Esophagus muscularis mucosa (tissue), 4 donors: Measurements from ENCODE around the gene NMNAT3. TPM values are rescaled to one million over a fixed set of nuclear protein-coding genes. Genes with fewer than 3 reads are reported as not detected.

Source experiments
- DNase-seq: peaks from one replicate; pipeline ENCODE4 v3.0.0-alpha.2; 2017; ENCODE audit errors: extremely low spot score
- H3K27ac ChIP-seq, 4 donors: fragments of 200-600 bp; sonication (generic); replicated peaks in 1 of 4; 1 replicate in 3 of 4; 2 replicates in 1 of 4; pipeline ENCODE4 v1.5.1; 2016 to 2019; ENCODE audit warnings: mild to moderate bottlenecking in 1 of 4
- H3K27me3 ChIP-seq, 4 donors: fragments of 200-600 bp; sonication (generic); one replicate each; pipeline versions ENCODE4 v1.5.1 to v1.6.0; 2016 to 2019
- H3K36me3 ChIP-seq, 4 donors: fragments of 200-600 bp; sonication (generic); one replicate each; pipeline ENCODE4 v1.5.1; 2016 to 2019
- H3K4me1 ChIP-seq, 4 donors: fragments of 200-600 bp; sonication (generic); one replicate each; pipeline ENCODE4 v1.5.1; 2016 to 2019
- H3K4me3 ChIP-seq, 4 donors: fragments of 200-600 bp; sonication (generic); 1 replicate in 2 of 4; 2 replicates in 2 of 4; pipeline ENCODE4 v1.5.1; 2016 to 2019; ENCODE audit warnings: mild to moderate bottlenecking in 4 of 4, moderate library complexity in 1 of 4
- H3K9me3 ChIP-seq, 4 donors: fragments of 200-600 bp; sonication (generic); 1 replicate in 3 of 4; 2 replicates in 1 of 4; pipeline ENCODE4 v1.5.1; 2016 to 2019
- CTCF ChIP-seq, 3 experiments: fragments of 200-600 bp in 2 of 3; fragments of 450-650 bp in 1 of 3; sonication (generic) in 2 of 3; IDR thresholded peaks; one replicate each; pipeline ENCODE4 v1.5.1; 2017 to 2019; ENCODE audit warnings: antibody characterized with exemption in 3 of 3, mild to moderate bottlenecking in 2 of 3, moderate library complexity in 1 of 3
- EP300 ChIP-seq: sonication (generic); formaldehyde crosslinking; IDR thresholded peaks from one replicate; pipeline ENCODE4 v1.6.1; 2017; ENCODE audit warnings: antibody characterized with exemption
- POLR2A ChIP-seq: fragments of 450-650 bp; IDR thresholded peaks from one replicate; pipeline ENCODE4 v1.6.1; 2017; ENCODE audit warnings: antibody characterized with exemption, moderate library complexity, mild to moderate bottlenecking, low read depth
- POLR2AphosphoS5 ChIP-seq, 2 donors: sonication (generic); formaldehyde crosslinking; IDR thresholded peaks; one replicate each; pipeline ENCODE4 v1.6.1; 2017; ENCODE audit warnings: antibody characterized with exemption in 2 of 2
- WGBS: methylation state at CpG from one replicate; pipeline ENCODE4 v1.1.5; 2018; 5-methylcytosine and 5-hydroxymethylcytosine counted together
- intact Hi-C: fragments of 100-400 bp; cut with DNase I; formaldehyde crosslinking; loops from one replicate; pipeline ENCODE4 v1.15.1; 2023
- total RNA-seq, 4 donors: library from RNA; depleted of rRNA; stranded (reverse); fragments of >200 nt; gene quantifications; one replicate each; pipeline versions ENCODE4 v1.1.0 to v1.2.1, GENCODE V29; 2016

NMNAT3 gene
- total RNA-seq, 4 donors from 2014 or later, result 10.7 to 15.6 (median 11.4) TPM

- H3K4me1 ChIP-seq, result peaks cover 0 to 6% (median 0%) of the 10 kb centered on the region in 4 donors
- H3K4me3 ChIP-seq, result no peak overlapping the region
- intact Hi-C loops, result no loop called here
- WGBS, result 71% methylated on average over 5 of the region's 5 CpGs
- H3K9me3 ChIP-seq, result no peaks in the 10 kb centered on the region
- no peak overlapping the region for H3K27ac ChIP-seq
- H3K36me3 ChIP-seq, result no peaks in the 10 kb centered on the region
- DNase-seq, result no peak
- no peak for TF ChIP-seq EP300
- TF ChIP-seq POLR2AphosphoS5 (IDR thresholded peaks at IDR 0.05), result no peak
- TF ChIP-seq POLR2A, result no peak
- TF ChIP-seq CTCF (IDR thresholded peaks at IDR 0.05), result no peak
- no peaks in the 10 kb centered on the region for H3K27me3 ChIP-seq
These were observed 129.0 kb downstream of the NMNAT3 start for GRCh38 chr3:139548801-139549200.

GRCh38 chr3:139547666-139548065 is 130.1 kb downstream of the NMNAT3 start:
- Histone ChIP-seq H3K27ac (no peak overlapping the region), H3K9me3 (no peaks in the 10 kb centered on the region), H3K36me3 (no peaks in the 10 kb centered on the region), H3K4me1 (peaks cover 0 to under 1% (median 0%) of the 10 kb centered on the region in 4 donors), H3K4me3 (no peak overlapping the region), H3K27me3 (no peaks in the 10 kb centered on the region)
- TF ChIP-seq CTCF (IDR thresholded peaks at IDR 0.05), result no peak
- no peak for TF ChIP-seq EP300
- TF ChIP-seq POLR2AphosphoS5 (IDR thresholded peaks at IDR 0.05), result no peak
- TF ChIP-seq POLR2A, result no peak
- intact Hi-C loops, result no loop called here
- DNase-seq, result no peak

GRCh38 chr3:139546772-139547171 is 131.0 kb downstream of the NMNAT3 start:
- intact Hi-C loops, result no loop called here
- TF ChIP-seq CTCF (IDR thresholded peaks at IDR 0.05) (no peak), POLR2A (no peak), EP300 (no peak), POLR2AphosphoS5 (IDR thresholded peaks at IDR 0.05) (no peak)
- H3K36me3 ChIP-seq, result no peaks in the 10 kb centered on the region
- H3K4me1 ChIP-seq, result no peaks in the 10 kb centered on the region
- H3K4me3 ChIP-seq, result no peak overlapping the region
- no peaks in the 10 kb centered on the region for H3K9me3 ChIP-seq
- H3K27me3 ChIP-seq, result no peaks in the 10 kb centered on the region
- DNase-seq, result no peak
- WGBS, result 76% methylated on average over 3 of the region's 3 CpGs
- no peak overlapping the region for H3K27ac ChIP-seq

GRCh38 chr3:139541532-139542288 is 136.1 kb downstream of the NMNAT3 start:
- no peak for DNase-seq
- no peak overlapping the region for H3K4me3 ChIP-seq
- H3K9me3 ChIP-seq, result no peaks in the 10 kb centered on the region
- TF ChIP-seq CTCF (IDR thresholded peaks at IDR 0.05) (no peak), POLR2AphosphoS5 (IDR thresholded peaks at IDR 0.05) (no peak), POLR2A (no peak), EP300 (no peak)
- 93% methylated on average over 5 of the region's 5 CpGs for WGBS
- intact Hi-C loops, result no loop called here
- peaks cover 8 to 42% (median 39%) of the 10 kb centered on the region in 4 donors for H3K4me1 ChIP-seq
- no peaks in the 10 kb centered on the region for H3K27me3 ChIP-seq
- no peak overlapping the region for H3K27ac ChIP-seq
- no peaks in the 10 kb centered on the region for H3K36me3 ChIP-seq
